SU-DHL-6 (cell line): ENCODE data around the gene ACVR2A.

Experiments
- H2AFZ ChIP-seq: fragments of 200-600 bp; sonication (generic); 2 replicates; pipeline ENCODE4 v1.6.1; 2014; ENCODE audit warnings: low read depth, mild to moderate bottlenecking, moderate library complexity, mixed read lengths, antibody characterized with exemption, low read length; ENCODE audit not compliant: severe bottlenecking
- H3F3A ChIP-seq: fragments of 200-600 bp; shearing (Covaris generic); 2 replicates; pipeline ENCODE4 v1.6.0; 2016; ENCODE audit warnings: antibody characterized with exemption, mild to moderate bottlenecking; ENCODE audit not compliant: insufficient read depth
- H3K27ac ChIP-seq: fragments of 200-600 bp; sonication (generic); 2 replicates; pipeline ENCODE4 v1.5.1; 2016; ENCODE audit warnings: low read depth, mild to moderate bottlenecking, low read length, moderate library complexity, mixed read lengths
- H3K27me3 ChIP-seq: fragments of 200-600 bp; sonication (generic), shearing (Covaris generic); 2 replicates; pipeline ENCODE4 v1.6.0; 2014; ENCODE audit warnings: mild to moderate bottlenecking, low read length
- H3K36me3 ChIP-seq: fragments of 200-600 bp; sonication (generic); 2 replicates; pipeline ENCODE4 v1.6.1; 2014; ENCODE audit warnings: mild to moderate bottlenecking, low read length, mixed read lengths
- H3K4me2 ChIP-seq: fragments of 300-600, 200-600 bp; shearing (Covaris generic), sonication (generic); 2 replicates; pipeline ENCODE4 v1.6.0; 2014; ENCODE audit warnings: low read length, low read depth, mild to moderate bottlenecking; ENCODE audit not compliant: poor library complexity, severe bottlenecking
- H3K4me3 ChIP-seq: fragments of 200-600 bp; sonication (generic); 2 replicates; pipeline ENCODE4 v1.5.1; 2014; ENCODE audit warnings: antibody characterized with exemption, low read length, mild to moderate bottlenecking, mixed read lengths; ENCODE audit not compliant: insufficient read depth, poor library complexity, severe bottlenecking
- H3K79me2 ChIP-seq: fragments of 200-600 bp; sonication (generic); 2 replicates; pipeline ENCODE4 v1.6.1; 2014; ENCODE audit warnings: mild to moderate bottlenecking, low read length, moderate library complexity; ENCODE audit not compliant: insufficient read depth
- H3K9ac ChIP-seq: fragments of 200-600 bp; sonication (generic); 2 replicates; pipeline ENCODE4 v1.7.0; 2014; ENCODE audit warnings: mild to moderate bottlenecking, low read length
- H3K9me2 ChIP-seq: fragments of 200-600 bp; sonication (generic); replicated peaks from 2 replicates; pipeline ENCODE4 v1.6.1; 2014; ENCODE audit warnings: low read length; ENCODE audit not compliant: insufficient read depth
- H3K9me3 ChIP-seq: fragments of 200-600 bp; sonication (generic); 2 replicates; pipeline ENCODE4 v1.6.1; 2014; ENCODE audit warnings: low read length, mixed read lengths; ENCODE audit not compliant: insufficient read depth
- H4K20me1 ChIP-seq: fragments of 200-600 bp; sonication (generic); 2 replicates; pipeline ENCODE4 v1.6.1; 2014; ENCODE audit warnings: low read depth, mild to moderate bottlenecking, antibody characterized with exemption, low read length, moderate library complexity, mixed read lengths
- CTCF ChIP-seq: fragments of 200-600 bp; sonication (generic); IDR thresholded peaks from one replicate; pipeline ENCODE4 v1.5.1; 2017; ENCODE audit warnings: antibody characterized with exemption, mild to moderate bottlenecking, low read length, moderate library complexity; ENCODE audit not compliant: insufficient read depth, poor library complexity, severe bottlenecking
- EZH2phosphoT487 ChIP-seq: fragments of 200-600 bp; sonication (generic), shearing (Covaris generic); conservative IDR thresholded peaks from 2 replicates; pipeline ENCODE4 v1.6.1; 2018; ENCODE audit warnings: mild to moderate bottlenecking, antibody characterized with exemption, low read length, moderate library complexity, mixed read lengths

Gene ACVR2A

DNA sequence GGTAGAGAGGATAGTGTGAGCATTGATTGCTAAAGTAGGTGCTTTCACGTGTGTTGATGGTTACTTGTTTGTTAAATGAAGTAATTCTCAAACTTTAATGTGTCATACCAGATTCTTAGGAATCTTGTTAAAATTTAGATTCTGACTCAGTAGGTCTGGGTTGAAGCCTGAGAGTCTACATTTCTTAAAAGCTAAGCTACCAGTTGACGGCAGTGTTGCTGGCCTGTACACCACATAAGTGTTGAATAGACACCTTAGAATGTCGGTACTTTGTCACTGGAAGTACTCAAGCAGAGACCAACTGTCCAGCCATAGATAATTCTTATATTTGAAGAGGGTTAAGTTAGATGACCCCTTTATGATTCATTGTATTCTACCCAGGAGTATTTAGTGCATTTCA lies 79.8 kb downstream of the ACVR2A start:
- no peaks in the 10 kb centered on the region for H3F3A ChIP-seq
- no peak overlapping the region for H3K4me2 ChIP-seq
- H3K4me3 ChIP-seq, result no peak overlapping the region
- H3K27ac ChIP-seq, result no peak overlapping the region
- H2AFZ ChIP-seq, result no peak overlapping the region
- H3K27me3 ChIP-seq, result no peaks in the 10 kb centered on the region
- H3K36me3 ChIP-seq, result no peaks in the 10 kb centered on the region
- no peak for TF ChIP-seq EZH2phosphoT487
- no peak for TF ChIP-seq CTCF
- no peaks in the 10 kb centered on the region for H3K9me2 ChIP-seq
- H3K9me3 ChIP-seq, result no peaks in the 10 kb centered on the region
- no peak overlapping the region for H3K9ac ChIP-seq
- H4K20me1 ChIP-seq, result no peaks in the 10 kb centered on the region
- no peaks in the 10 kb centered on the region for H3K79me2 ChIP-seq

- Histone ChIP-seq H2AFZ (no peak overlapping the region), H3K9me3 (no peaks in the 10 kb centered on the region), H3K9ac (no peak overlapping the region), H3K79me2 (no peaks in the 10 kb centered on the region), H3K4me3 (no peak overlapping the region), H3F3A (no peaks in the 10 kb centered on the region), H3K36me3 (no peaks in the 10 kb centered on the region), H3K4me2 (no peak overlapping the region), H3K27ac (no peak overlapping the region), H3K9me2 (no peaks in the 10 kb centered on the region), H3K27me3 (no peaks in the 10 kb centered on the region), H4K20me1 (no peaks in the 10 kb centered on the region)
- no peak for TF ChIP-seq CTCF
- TF ChIP-seq EZH2phosphoT487, result no peak
Observed at GRCh38 chr2:147925886-147926285, 81.1 kb downstream of the ACVR2A start.

GRCh38 chr2:147927053-147927588 lies 82.3 kb downstream of the ACVR2A start:
- no peaks in the 10 kb centered on the region for H3F3A ChIP-seq
- H2AFZ ChIP-seq, result no peak overlapping the region
- no peak overlapping the region for H3K9ac ChIP-seq
- no peaks in the 10 kb centered on the region for H3K79me2 ChIP-seq
- H3K4me3 ChIP-seq, result no peak overlapping the region
- no peak for TF ChIP-seq EZH2phosphoT487
- TF ChIP-seq CTCF, result no peak
- H3K9me3 ChIP-seq, result no peaks in the 10 kb centered on the region
- no peaks in the 10 kb centered on the region for H3K27me3 ChIP-seq
- H3K27ac ChIP-seq, result no peak overlapping the region
- H4K20me1 ChIP-seq, result no peaks in the 10 kb centered on the region
- H3K36me3 ChIP-seq, result no peaks in the 10 kb centered on the region
- no peaks in the 10 kb centered on the region for H3K9me2 ChIP-seq
- no peak overlapping the region for H3K4me2 ChIP-seq
